OCI-LY1 (cell line): Measurements from ENCODE around the gene TESK2.

Experiments
- H2AFZ ChIP-seq: fragments of 200-600 bp; sonication (generic), shearing (Covaris generic); 2 replicates; pipeline ENCODE4 v1.6.0; 2014; ENCODE audit warnings: antibody characterized with exemption, mild to moderate bottlenecking, low read length
- H3F3A ChIP-seq: fragments of 200-600 bp; sonication (generic), shearing (Covaris generic); 2 replicates; pipeline ENCODE4 v1.6.0; 2014; ENCODE audit warnings: mild to moderate bottlenecking, antibody characterized with exemption, low read length, moderate library complexity; ENCODE audit not compliant: insufficient read depth
- H3K27ac ChIP-seq: fragments of 200-600 bp; sonication (generic); 2 replicates; pipeline ENCODE4 v1.5.1; 2014; ENCODE audit warnings: low read length, mixed run types, mild to moderate bottlenecking, low read depth; ENCODE audit not compliant: poor library complexity, severe bottlenecking
- H3K27me3 ChIP-seq: fragments of 200-600 bp; sonication (generic); 2 replicates; pipeline ENCODE4 v1.6.0; 2014; ENCODE audit warnings: antibody characterized with exemption, mild to moderate bottlenecking, low read length, moderate library complexity; ENCODE audit not compliant: insufficient read depth
- H3K36me3 ChIP-seq: fragments of 200-600 bp; sonication (generic); 2 replicates; pipeline ENCODE4 v1.6.1; 2014; ENCODE audit warnings: mild to moderate bottlenecking, antibody characterized with exemption, low read length, moderate library complexity, mixed read lengths; ENCODE audit not compliant: insufficient read depth
- H3K4me1 ChIP-seq: fragments of 200-600 bp; sonication (generic); 2 replicates; pipeline ENCODE4 v1.5.1; 2014; ENCODE audit warnings: mild to moderate bottlenecking, low read length, moderate library complexity; ENCODE audit not compliant: insufficient read depth, severe bottlenecking
- H3K4me2 ChIP-seq: fragments of 200-600 bp; sonication (generic), shearing (Covaris generic); 2 replicates; pipeline ENCODE4 v1.6.1; 2014; ENCODE audit warnings: low read length
- H3K4me3 ChIP-seq: fragments of 200-600 bp; sonication (generic); 2 replicates; pipeline ENCODE4 v1.5.1; 2014; ENCODE audit warnings: low read length, low read depth, mild to moderate bottlenecking, mixed read lengths; ENCODE audit not compliant: poor library complexity, severe bottlenecking
- H3K79me2 ChIP-seq: fragments of 200-600 bp; shearing (Covaris generic); 2 replicates; pipeline ENCODE4 v1.6.1; 2016; ENCODE audit warnings: mixed run types, low read length, mixed read lengths; ENCODE audit not compliant: insufficient read depth
- H3K9ac ChIP-seq: fragments of 200-600 bp; sonication (generic), shearing (Covaris generic); 2 replicates; pipeline ENCODE4 v1.6.1; 2014; ENCODE audit warnings: mild to moderate bottlenecking, low read length, mixed read lengths
- H3K9me2 ChIP-seq: fragments of 200-600 bp; sonication (generic), shearing (Covaris generic); 2 replicates; pipeline ENCODE4 v1.6.1; 2014; ENCODE audit warnings: low read depth, mild to moderate bottlenecking, low read length, mixed read lengths
- H3K9me3 ChIP-seq: fragments of 200-600 bp; shearing (Covaris generic); 2 replicates; pipeline ENCODE4 v1.6.1; 2014; ENCODE audit warnings: low read length, mixed read lengths
- H4K20me1 ChIP-seq: fragments of 200-600 bp; sonication (generic), shearing (Covaris generic); 2 replicates; pipeline ENCODE4 v1.6.0; 2016; ENCODE audit warnings: mild to moderate bottlenecking, low read length; ENCODE audit not compliant: insufficient read depth
- EZH2 ChIP-seq: fragments of 200-600 bp; sonication (generic), shearing (Covaris generic); IDR thresholded peaks from 2 replicates; pipeline ENCODE4 v1.8.0; 2017; ENCODE audit warnings: borderline replicate concordance, mixed run types, mild to moderate bottlenecking, antibody characterized with exemption, low read length, moderate library complexity, mixed read lengths
- TF ChIP-seq, protein P1 (sequence below): fragments of 200-600 bp; sonication (generic), shearing (Covaris generic); IDR thresholded peaks from 2 replicates; pipeline ENCODE4 v1.5.1; 2017; ENCODE audit warnings: mild to moderate bottlenecking, antibody characterized with exemption, low read length, moderate library complexity, mixed read lengths

Gene TESK2

DNA sequence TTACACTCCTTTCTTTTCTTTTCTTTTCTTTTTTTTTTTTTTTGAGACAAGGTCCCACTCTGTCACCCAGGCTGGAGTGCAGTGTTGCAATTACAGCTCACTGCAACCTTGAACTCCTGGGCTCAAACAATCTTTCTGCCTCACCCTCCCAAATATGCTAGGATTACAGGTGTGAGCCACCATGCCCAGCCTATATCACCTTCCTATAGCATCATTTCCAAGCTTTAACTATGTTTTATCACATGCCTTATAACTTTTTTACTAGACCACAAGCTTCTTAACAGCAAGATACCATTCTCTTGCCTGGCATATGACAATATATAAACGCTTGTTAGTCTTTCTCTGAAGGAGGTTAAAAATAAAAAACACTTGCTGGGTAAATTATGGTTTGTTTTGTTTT is 95.4 kb downstream of the TESK2 start:
- TF ChIP-seq, protein P1, sequence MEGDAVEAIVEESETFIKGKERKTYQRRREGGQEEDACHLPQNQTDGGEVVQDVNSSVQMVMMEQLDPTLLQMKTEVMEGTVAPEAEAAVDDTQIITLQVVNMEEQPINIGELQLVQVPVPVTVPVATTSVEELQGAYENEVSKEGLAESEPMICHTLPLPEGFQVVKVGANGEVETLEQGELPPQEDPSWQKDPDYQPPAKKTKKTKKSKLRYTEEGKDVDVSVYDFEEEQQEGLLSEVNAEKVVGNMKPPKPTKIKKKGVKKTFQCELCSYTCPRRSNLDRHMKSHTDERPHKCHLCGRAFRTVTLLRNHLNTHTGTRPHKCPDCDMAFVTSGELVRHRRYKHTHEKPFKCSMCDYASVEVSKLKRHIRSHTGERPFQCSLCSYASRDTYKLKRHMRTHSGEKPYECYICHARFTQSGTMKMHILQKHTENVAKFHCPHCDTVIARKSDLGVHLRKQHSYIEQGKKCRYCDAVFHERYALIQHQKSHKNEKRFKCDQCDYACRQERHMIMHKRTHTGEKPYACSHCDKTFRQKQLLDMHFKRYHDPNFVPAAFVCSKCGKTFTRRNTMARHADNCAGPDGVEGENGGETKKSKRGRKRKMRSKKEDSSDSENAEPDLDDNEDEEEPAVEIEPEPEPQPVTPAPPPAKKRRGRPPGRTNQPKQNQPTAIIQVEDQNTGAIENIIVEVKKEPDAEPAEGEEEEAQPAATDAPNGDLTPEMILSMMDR: no peak
- TF ChIP-seq EZH2: no peak
- H3K9me3 ChIP-seq: no peaks in the 10 kb centered on the region
- H3K4me1 ChIP-seq: peaks cover 19% of the 10 kb centered on the region
- H3K9ac ChIP-seq: no peak overlapping the region
- no peaks in the 10 kb centered on the region for H3F3A ChIP-seq
- H3K9me2 ChIP-seq: no peaks in the 10 kb centered on the region
- no peaks in the 10 kb centered on the region for H4K20me1 ChIP-seq
- no peaks in the 10 kb centered on the region for H3K27me3 ChIP-seq
- no peaks in the 10 kb centered on the region for H3K79me2 ChIP-seq
- peak overlapping the region; percentile 1 for H3K27ac ChIP-seq
- no peak overlapping the region for H3K4me3 ChIP-seq
- no peak overlapping the region for H3K4me2 ChIP-seq
- no peak overlapping the region for H2AFZ ChIP-seq
- no peaks in the 10 kb centered on the region for H3K36me3 ChIP-seq

DNA sequence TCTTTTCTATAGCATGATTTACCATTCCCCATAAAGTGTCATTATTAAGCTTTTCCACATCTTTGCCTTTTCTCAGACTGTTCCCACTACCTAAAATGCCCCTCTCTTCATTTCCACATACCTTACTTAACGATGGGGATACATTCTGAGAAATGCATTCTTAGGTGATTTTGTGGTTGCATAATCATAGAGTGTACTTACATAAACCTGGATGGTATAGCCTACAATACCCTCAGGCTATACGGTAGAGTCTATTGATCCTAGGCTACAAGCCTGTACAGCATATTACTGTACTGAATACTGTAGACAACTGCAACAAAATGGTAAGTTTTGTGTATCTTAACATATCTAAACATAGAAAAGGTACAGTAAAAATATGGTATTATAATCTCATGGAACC is 95.9 kb downstream of the TESK2 start:
- no peaks in the 10 kb centered on the region for H3K27me3 ChIP-seq
- H3K4me1 ChIP-seq: peaks cover 19% of the 10 kb centered on the region
- no peak overlapping the region for H3K4me2 ChIP-seq
- H3K9me2 ChIP-seq: no peaks in the 10 kb centered on the region
- no peaks in the 10 kb centered on the region for H3K36me3 ChIP-seq
- no peaks in the 10 kb centered on the region for H4K20me1 ChIP-seq
- no peaks in the 10 kb centered on the region for H3K9me3 ChIP-seq
- H3K27ac ChIP-seq: peak overlapping the region; percentile 1
- no peak overlapping the region for H3K9ac ChIP-seq
- no peak for TF ChIP-seq EZH2
- TF ChIP-seq, protein P1: no peak
- no peaks in the 10 kb centered on the region for H3K79me2 ChIP-seq
- H3F3A ChIP-seq: no peaks in the 10 kb centered on the region
- no peak overlapping the region for H3K4me3 ChIP-seq
- no peak overlapping the region for H2AFZ ChIP-seq

DNA sequence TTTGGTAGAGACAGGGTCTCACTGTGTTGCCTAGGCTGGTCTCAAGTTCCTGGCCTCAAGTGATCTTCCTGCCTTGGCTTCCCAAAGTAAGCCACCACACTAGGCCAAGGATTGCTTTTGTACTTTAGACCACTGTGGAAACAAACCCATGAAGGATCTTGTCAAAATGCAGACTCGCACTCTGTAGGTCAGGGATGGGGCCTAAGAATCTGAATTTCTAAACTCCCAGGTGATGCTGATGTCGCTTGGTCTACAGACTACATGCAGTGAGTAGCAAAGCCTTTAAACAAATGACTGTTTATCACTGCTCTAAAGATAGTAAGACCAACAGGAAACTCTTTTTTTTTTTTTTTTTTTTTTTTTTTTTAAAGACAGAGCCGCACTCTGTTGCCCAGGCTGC is 96.6 kb downstream of the TESK2 start:
- peak overlapping the region; percentile 7; the same call in 1 of the 2 replicates for H3K4me2 ChIP-seq
- no peaks in the 10 kb centered on the region for H3K9me2 ChIP-seq
- H3K79me2 ChIP-seq: no peaks in the 10 kb centered on the region
- H3F3A ChIP-seq: no peaks in the 10 kb centered on the region
- H2AFZ ChIP-seq: no peak overlapping the region
- H3K27me3 ChIP-seq: no peaks in the 10 kb centered on the region
- no peaks in the 10 kb centered on the region for H3K36me3 ChIP-seq
- peaks cover 19% of the 10 kb centered on the region for H3K4me1 ChIP-seq
- no peaks in the 10 kb centered on the region for H3K9me3 ChIP-seq
- H3K9ac ChIP-seq: no peak overlapping the region
- H4K20me1 ChIP-seq: no peaks in the 10 kb centered on the region
- H3K4me3 ChIP-seq: no peak overlapping the region
- H3K27ac ChIP-seq: peak overlapping the region; percentile 66
- no peak for TF ChIP-seq EZH2
- TF ChIP-seq, protein P1: no peak
